ENCODE results near the gene COMP. TPM values are rescaled to one million over a fixed set of nuclear protein-coding genes. Genes with fewer than 3 reads are reported as not detected.

COMP gene
- total and polyA plus RNA-seq, 2 donors from 2014 or later: 1.8 to 33.2 TPM

DNA sequence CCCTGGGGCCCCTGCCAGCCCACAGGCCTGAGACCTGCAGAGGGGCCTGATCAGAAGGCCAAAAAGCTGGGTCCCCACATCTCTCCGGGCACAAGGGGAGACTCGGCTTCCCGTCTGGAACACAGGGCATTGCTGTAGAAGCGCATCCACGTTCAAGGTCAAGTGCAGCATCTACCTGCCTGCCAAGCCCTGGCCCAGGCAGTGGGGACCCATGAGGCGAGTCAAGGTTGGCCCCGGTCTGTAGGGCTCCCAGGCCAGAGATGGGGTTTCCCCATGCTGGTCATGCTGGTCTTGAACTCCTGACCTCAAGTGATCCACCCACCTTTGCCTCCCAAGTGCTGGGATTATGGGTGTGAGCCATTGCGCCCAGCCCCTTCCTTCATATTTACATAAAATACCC, 13.5 kb upstream of the COMP start:
- Histone ChIP-seq H3K4me3 (ENCODE audit: low read length in 3 of 3) (no peak overlapping the region), H3K27me3 (ENCODE audit: control insufficient read depth, insufficient read depth, low read length) (no peaks in the 10 kb centered on the region), H3K36me3 (ENCODE audit: control insufficient read depth in 2 of 3, insufficient read depth in 3 of 3, low read length in 3 of 3) (no peaks in the 10 kb centered on the region), H3K27ac (ENCODE audit: low read depth in 2 of 2, low read length in 2 of 2) (no peak overlapping the region), H3K4me1 (ENCODE audit: control insufficient read depth in 2 of 3, insufficient read depth in 2 of 3, low read depth in 1 of 3, low read length in 3 of 3) (no peaks in the 10 kb centered on the region), H3K9me3 (ENCODE audit: control insufficient read depth in 2 of 3, insufficient read depth in 1 of 3, low read length in 3 of 3) (no peaks in the 10 kb centered on the region), H3K9ac (ENCODE audit: low read length in 3 of 3) (no peak overlapping the region)
- TF ChIP-seq, protein P1, sequence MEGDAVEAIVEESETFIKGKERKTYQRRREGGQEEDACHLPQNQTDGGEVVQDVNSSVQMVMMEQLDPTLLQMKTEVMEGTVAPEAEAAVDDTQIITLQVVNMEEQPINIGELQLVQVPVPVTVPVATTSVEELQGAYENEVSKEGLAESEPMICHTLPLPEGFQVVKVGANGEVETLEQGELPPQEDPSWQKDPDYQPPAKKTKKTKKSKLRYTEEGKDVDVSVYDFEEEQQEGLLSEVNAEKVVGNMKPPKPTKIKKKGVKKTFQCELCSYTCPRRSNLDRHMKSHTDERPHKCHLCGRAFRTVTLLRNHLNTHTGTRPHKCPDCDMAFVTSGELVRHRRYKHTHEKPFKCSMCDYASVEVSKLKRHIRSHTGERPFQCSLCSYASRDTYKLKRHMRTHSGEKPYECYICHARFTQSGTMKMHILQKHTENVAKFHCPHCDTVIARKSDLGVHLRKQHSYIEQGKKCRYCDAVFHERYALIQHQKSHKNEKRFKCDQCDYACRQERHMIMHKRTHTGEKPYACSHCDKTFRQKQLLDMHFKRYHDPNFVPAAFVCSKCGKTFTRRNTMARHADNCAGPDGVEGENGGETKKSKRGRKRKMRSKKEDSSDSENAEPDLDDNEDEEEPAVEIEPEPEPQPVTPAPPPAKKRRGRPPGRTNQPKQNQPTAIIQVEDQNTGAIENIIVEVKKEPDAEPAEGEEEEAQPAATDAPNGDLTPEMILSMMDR (IDR thresholded peaks at IDR 0.05; ENCODE audit: borderline replicate concordance, extremely low read depth, insufficient read depth): no peak
- DNase-seq (no peak), FAIRE-seq (no peak)
- intact Hi-C loops (cut with DNase I): no loop called here

DNA sequence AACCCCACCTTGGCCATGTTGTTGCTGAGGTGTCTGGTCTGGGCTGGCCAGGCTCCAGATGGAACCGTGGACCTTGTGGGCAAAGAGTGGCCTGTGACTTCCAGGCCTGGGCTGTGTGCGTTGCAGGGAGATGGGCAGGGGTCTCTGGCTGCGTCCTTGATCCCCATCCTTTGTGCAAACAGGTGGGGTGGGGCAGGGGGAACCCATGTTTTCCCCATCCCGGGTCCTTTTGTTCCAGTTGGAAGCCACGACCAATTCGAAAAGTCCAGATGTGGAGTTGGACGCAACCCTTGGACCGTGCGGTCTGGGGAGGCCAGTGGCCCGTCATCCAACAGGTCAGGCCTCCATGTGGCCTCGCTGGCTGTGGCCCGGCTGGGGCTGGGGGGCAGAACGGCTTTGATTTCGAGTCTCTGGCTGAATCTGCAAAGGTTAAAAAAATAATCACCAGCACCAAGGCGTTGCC, 13.1 kb upstream of the COMP start:
- Histone ChIP-seq H3K27me3 (ENCODE audit: control insufficient read depth, insufficient read depth, low read length) (no peaks in the 10 kb centered on the region), H3K4me3 (ENCODE audit: low read length in 3 of 3) (no peak overlapping the region), H3K4me1 (ENCODE audit: control insufficient read depth in 2 of 3, insufficient read depth in 2 of 3, low read depth in 1 of 3, low read length in 3 of 3) (no peaks in the 10 kb centered on the region), H3K27ac (ENCODE audit: low read depth in 2 of 2, low read length in 2 of 2) (no peak overlapping the region), H3K36me3 (ENCODE audit: control insufficient read depth in 2 of 3, insufficient read depth in 3 of 3, low read length in 3 of 3) (no peaks in the 10 kb centered on the region), H3K9ac (ENCODE audit: low read length in 3 of 3) (no peak overlapping the region), H3K9me3 (ENCODE audit: control insufficient read depth in 2 of 3, insufficient read depth in 1 of 3, low read length in 3 of 3) (no peaks in the 10 kb centered on the region)
- FAIRE-seq (no peak), DNase-seq (no peak)
- intact Hi-C loops (cut with DNase I): no loop called here
- TF ChIP-seq, protein P1 (IDR thresholded peaks at IDR 0.05; ENCODE audit: borderline replicate concordance, extremely low read depth, insufficient read depth): no peak

DNA sequence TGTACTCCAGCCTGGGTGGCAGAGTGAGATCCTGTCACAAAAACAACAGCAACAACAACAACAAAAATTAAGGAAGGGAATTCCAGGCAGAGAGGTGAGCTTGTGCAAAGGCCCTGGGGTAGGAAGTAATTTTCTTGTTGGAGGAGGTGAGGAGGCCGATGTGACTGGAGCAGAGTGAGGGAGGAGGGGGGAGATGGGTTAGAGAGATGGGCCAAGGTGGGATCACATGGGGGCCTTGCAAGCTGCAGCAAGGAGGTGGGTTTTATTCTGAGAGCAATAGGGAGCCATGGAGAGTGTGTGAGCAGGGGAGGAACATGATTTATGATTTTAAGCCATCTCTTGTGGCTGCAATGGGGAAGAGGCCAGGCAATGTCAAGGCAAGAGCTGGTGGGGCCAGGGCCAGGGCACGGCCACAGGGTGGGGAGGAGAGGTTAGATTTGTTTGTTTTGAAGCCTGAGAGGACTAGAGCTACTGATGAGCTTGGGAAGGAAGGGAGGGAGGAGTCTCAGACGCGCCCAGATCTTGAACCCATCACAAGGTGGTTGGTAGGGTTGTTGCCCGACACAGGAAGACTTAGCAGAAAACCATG, 12.5 kb upstream of the COMP start:
- H3K9me3 ChIP-seq (ENCODE audit: control insufficient read depth in 2 of 3, insufficient read depth in 1 of 3, low read length in 3 of 3): no peaks in the 10 kb centered on the region
- H3K4me1 ChIP-seq (ENCODE audit: control insufficient read depth in 2 of 3, insufficient read depth in 2 of 3, low read depth in 1 of 3, low read length in 3 of 3): no peaks in the 10 kb centered on the region
- no peaks in the 10 kb centered on the region for H3K27me3 ChIP-seq (ENCODE audit: control insufficient read depth, insufficient read depth, low read length)
- TF ChIP-seq, protein P1 (IDR thresholded peaks at IDR 0.05; ENCODE audit: borderline replicate concordance, extremely low read depth, insufficient read depth): no peak
- H3K9ac ChIP-seq (ENCODE audit: low read length in 3 of 3): no peak overlapping the region
- intact Hi-C loops (cut with DNase I): no loop called here
- H3K4me3 ChIP-seq (ENCODE audit: low read length in 3 of 3): no peak overlapping the region
- H3K27ac ChIP-seq (ENCODE audit: low read depth in 2 of 2, low read length in 2 of 2): no peak overlapping the region
- no peaks in the 10 kb centered on the region for H3K36me3 ChIP-seq (ENCODE audit: control insufficient read depth in 2 of 3, insufficient read depth in 3 of 3, low read length in 3 of 3)
- FAIRE-seq (no peak), DNase-seq (no peak)

DNA sequence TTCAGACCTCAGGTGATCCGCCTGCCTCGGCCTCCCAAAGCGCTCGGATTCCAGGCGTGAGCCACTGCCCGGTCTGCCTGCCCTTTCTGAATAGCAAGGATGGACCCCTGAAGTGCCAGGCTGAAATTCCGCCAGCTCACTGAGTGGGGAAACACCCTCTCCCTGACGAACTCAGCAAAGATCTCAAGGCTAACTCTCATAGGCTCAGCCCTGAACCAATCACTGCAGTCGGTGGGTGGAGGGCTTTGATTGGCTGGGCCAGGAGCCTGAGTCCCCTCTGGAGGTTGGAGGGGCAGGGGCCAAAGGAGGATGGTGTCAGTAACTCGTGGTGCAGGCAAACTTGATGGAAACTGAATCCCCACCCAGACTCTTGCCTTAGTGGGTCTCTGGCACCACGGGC, 11.2 kb upstream of the COMP start:
- Histone ChIP-seq H3K27ac (ENCODE audit: low read depth in 2 of 2, low read length in 2 of 2) (no peak overlapping the region), H3K4me3 (ENCODE audit: low read length in 3 of 3) (no peak overlapping the region), H3K9ac (ENCODE audit: low read length in 3 of 3) (no peak overlapping the region), H3K4me1 (ENCODE audit: control insufficient read depth in 2 of 3, insufficient read depth in 2 of 3, low read depth in 1 of 3, low read length in 3 of 3) (no peaks in the 10 kb centered on the region), H3K36me3 (ENCODE audit: control insufficient read depth in 2 of 3, insufficient read depth in 3 of 3, low read length in 3 of 3) (no peaks in the 10 kb centered on the region), H3K27me3 (ENCODE audit: control insufficient read depth, insufficient read depth, low read length) (peaks cover 3% of the 10 kb centered on the region), H3K9me3 (ENCODE audit: control insufficient read depth in 2 of 3, insufficient read depth in 1 of 3, low read length in 3 of 3) (no peaks in the 10 kb centered on the region)
- no peak for DNase-seq
- FAIRE-seq: no peak
- intact Hi-C loops (cut with DNase I): no loop called here
- TF ChIP-seq, protein P1 (IDR thresholded peaks at IDR 0.05; ENCODE audit: borderline replicate concordance, extremely low read depth, insufficient read depth): no peak
